AG08395 (cell line): Measurements from ENCODE around the gene EPHB1.

ENCODE experiments used
- DNase-seq: peaks from one replicate; pipeline ENCODE4 v3.0.0; 2012; ENCODE audit warnings: mixed read lengths, low spot score

EPHB1 gene

DNA sequence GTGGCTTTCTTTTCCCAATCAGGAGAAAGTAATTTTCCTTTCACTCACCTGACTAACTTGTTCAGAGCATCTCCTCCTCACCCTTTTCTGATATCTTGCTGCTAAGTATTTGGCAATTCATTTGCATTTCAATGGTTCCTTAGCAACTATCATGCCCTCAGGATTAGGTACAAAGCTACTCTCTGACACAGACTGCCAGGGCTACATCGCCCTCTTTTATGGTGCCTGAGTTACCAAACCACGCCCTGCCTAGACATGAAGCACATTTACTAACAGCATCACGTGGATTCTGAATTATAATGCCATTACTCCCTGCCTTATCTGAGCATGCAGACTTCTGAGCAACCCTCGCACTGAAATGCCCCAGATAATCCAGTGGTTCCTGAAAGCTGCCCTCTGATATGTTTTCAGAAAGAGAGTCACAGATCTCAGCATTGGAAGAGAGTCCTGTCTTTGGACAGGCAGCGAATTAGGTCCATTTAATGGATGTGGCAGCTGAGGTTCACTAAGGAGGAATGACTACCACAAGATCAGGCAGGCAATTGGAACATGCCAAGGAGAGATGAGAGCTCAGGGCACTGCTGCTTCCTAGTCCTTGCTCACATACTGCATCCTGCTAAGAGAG, 14.5 kb downstream of the EPHB1 start:
- DNase-seq, result no peak

DNA sequence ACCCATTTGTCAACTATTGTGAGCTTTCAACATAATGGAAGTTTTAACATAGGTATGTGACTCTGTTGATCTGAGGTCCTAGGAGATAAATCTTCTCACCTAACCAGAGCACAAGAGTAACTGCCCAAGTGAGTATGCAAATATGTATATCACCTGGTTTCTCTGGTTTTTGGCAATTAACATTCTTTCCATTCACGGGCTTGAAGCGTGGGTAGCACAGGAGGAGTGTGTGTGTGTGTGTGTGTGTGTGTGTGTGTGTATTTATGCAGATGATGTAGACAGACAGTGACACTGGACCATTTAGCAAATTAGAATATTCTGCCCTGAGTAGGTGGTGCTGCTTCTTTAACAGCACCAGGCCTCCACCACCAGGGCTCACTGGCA, 15.0 kb downstream of the EPHB1 start:
- no peak for DNase-seq

DNA sequence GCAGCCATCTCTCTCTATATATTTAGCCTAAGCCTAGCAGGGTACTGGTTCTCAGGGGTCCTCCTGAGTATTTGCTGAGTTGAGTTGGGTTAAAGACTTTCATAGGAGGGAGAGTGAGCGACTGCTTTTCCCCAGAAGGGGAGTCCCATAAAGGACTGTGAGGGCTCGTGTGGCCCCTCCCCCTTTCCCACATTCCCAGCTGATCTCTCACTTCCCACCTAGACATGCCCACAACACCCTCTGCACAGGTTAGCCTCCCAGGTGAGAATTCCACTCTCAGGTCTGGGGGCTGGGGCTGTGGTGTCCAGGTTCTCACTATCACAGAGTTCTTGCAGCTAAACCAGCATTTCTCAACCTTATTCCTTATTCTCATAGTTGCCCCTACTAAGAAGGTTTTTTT, 15.8 kb downstream of the EPHB1 start:
- no peak for DNase-seq

DNA sequence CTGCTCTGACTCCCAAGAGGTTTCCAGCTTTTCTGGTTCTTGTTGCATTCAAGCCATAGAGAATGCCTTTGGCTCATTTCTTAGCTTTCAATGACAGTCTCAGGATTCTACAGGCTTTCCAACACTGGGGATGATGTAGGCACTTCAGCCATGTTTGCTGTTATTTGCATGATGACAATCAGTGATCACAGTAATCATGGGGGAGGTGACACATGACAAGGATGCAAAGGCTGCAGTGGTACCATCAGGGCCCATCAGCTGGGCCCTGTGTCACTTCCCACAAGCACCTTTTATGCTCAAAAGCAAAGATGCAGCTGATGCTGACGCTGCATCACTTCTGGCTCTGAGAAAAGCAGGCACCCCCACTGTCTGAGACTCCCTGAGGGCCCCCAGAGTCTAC, 18.6 kb downstream of the EPHB1 start:
- DNase-seq, result no peak

DNA sequence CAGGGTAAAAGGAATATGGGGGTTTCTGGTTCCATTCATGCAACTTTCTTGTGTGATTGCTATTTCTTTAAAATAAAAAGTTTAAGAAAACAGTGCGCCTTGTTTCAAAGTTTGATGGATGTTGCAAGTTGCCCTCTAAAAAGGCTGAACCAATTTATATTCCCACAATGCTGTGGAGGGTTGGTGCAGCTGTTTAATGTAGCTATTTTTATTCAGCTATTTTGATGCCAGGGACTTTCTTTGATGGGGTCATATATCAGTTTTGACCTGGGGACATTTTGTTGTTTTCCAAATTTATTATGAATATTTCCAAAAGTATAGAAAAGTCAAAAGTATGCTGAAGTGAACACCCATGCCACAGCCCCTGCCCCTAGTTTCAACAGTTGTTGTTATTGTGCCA, 20.5 kb downstream of the EPHB1 start:
- DNase-seq, result no peak

DNA sequence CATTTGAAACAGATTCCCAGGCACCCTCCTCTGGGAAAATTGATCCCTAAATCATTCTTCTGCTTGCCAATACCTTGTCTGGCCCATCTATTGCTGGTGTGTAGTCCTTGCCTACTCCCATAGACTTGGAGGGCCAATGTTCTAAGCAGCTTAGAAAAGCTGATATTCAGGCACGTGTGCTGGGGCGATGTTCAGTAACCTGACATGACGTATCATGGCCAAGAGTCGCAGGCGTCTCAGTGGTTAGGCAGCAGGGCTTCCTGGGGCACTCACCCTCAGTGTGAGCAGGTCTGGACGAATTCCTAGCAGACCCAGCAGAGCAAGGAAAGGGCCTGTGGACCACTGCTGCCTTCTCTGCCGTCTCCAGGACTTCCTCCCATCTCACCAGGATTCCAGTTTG, 21.6 kb downstream of the EPHB1 start:
- no peak for DNase-seq

DNA sequence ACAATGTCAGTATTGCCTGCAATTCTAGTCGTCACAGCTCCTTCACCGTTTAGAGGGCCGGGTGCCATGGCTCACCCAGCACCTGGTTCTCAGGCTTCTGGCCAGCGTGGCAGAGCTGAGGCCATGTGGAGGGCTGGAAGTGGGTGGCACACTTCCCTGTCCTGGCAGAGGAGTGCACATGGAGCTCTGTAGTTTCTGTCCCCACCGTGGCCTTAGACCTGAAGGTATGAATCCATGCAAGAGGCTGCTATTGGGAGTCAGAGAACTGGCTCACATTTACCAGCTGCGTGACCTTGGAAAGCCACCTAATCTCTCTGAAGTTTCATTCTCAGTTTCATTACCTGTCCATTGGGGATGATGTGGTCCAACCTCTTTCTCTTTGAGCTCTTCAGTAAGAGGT, 22.2 kb downstream of the EPHB1 start:
- no peak for DNase-seq

DNA sequence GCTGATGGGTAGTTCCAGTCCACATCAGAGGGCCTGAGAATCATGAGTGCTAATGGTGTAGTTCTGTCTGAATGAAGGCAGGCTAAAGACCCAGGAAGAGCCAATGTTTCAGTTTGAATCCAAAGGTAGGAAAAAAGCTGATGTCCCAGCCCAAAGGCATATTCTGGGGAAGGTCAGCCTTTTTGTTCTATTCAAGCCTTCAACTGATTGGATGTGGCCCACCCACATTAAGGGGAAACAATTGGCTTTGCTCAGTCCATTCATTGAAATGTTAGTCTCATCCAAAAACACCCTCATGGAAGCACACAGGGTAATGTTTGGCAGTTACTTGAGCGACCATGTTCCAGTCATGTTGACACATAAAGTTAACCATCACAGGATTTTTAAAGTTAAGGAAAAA, 25.9 kb downstream of the EPHB1 start:
- no peak for DNase-seq

DNA sequence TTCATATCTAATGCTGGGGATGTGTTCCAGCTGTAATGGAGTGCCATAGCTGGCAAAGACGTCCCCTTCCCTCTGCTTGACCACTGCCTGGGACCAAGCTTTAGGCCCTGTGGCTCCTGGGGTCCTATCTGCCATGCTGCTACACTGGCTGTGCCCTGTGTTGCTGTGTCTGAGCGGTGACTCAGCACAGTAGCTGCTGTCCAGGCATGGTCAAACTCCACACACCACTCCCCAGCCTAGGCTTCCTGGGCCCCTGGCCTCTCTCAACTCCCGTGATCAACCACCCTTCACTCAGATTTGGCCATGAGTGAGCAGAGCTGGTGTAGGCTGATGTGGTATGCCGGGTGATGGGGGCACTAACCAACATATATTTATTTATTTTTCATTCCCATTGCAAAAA, 27.0 kb downstream of the EPHB1 start:
- DNase-seq, result no peak

DNA sequence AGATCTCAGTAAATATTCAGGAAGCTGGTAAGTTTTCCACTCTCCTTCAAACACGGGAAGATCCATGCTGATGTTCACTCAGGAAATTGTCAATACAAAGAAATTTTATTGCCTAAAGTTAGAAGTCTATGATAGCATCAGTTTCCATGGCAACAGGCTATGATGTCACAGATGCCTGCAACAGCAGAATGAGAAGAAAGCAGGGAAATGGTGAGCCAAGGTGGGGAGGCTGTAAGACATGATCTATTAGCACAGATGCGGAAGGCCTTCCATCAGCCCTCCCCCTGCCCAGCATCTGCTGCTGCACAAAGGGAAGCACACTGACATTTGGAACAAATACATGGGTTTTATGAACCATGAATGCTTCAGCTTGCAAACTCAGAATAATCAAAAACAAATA, 28.6 kb downstream of the EPHB1 start:
- DNase-seq, result no peak

DNA sequence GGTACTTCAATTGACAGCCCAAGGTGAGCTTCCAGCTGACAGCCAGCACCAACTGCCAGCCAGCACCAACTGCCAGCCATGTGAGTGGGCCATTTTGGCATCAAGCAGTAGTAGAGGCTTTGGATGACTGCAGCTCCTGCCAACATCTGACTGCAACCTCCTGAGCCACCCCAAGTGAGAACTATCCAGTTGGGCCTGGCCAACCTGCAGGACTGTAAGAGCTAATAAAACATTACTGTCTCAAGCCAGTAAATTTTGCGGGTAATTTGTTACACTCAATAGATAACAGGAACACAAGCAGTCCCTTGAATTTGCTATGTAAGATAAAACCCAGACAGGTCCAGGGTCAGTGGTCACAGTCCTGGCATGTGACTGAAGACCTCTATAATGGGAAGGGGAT, 29.7 kb downstream of the EPHB1 start:
- no peak for DNase-seq

DNA sequence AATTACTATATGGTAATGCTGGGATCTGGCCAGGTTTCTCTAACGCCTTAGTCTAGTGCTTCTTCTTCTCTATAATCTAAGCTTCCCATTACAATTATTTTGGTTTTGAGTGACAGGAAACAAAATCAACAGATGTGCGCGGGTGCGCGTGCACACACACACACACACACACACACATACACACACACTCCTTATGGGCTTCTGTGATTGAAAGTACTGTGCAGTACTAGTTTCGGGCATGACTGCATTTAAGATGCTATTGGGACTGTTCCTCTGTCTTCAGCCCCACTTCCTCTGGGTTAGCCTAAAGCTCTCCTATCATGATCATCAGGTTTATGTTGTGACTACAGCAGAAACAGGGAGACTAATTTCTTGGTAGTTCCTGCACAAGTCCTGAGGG, 32.2 kb downstream of the EPHB1 start:
- no peak for DNase-seq

DNA sequence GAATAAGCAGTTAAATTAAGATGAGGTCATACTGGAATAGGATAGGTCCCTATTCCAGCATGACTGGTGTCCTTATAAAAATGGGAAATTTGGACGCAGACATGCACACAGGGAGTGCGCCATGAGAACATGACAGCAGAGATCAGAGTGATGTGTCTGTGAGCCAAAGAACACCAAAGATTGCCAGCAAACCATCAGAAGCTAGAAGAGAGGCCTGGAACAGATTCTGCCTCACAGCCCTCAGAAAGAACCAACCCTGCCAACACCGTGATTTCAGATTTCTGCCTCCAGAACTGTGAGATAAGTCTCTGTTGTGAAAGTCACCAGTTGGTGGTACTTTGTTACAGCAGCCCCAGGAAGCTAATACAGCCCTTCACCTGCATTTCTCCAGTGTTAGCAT, 34.7 kb downstream of the EPHB1 start:
- no peak for DNase-seq

DNA sequence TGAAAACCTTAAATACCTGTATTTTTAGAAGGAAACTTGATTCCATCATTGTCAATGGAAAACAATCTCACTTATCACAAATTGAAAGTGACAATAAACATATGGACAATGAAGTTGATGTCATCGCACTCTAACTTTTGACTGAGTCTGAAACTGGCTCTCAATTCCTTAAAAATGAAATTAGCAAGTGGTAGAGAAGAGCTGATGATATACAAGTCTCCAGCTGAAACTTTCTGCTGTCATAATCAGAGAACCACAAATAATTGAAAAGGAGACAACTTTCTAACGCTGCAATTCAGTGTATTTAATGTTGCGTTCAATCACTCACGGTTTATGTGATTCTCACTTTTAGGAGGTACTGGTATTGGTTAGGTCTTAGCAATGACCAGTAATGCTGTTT, 37.5 kb downstream of the EPHB1 start:
- DNase-seq, result no peak

DNA sequence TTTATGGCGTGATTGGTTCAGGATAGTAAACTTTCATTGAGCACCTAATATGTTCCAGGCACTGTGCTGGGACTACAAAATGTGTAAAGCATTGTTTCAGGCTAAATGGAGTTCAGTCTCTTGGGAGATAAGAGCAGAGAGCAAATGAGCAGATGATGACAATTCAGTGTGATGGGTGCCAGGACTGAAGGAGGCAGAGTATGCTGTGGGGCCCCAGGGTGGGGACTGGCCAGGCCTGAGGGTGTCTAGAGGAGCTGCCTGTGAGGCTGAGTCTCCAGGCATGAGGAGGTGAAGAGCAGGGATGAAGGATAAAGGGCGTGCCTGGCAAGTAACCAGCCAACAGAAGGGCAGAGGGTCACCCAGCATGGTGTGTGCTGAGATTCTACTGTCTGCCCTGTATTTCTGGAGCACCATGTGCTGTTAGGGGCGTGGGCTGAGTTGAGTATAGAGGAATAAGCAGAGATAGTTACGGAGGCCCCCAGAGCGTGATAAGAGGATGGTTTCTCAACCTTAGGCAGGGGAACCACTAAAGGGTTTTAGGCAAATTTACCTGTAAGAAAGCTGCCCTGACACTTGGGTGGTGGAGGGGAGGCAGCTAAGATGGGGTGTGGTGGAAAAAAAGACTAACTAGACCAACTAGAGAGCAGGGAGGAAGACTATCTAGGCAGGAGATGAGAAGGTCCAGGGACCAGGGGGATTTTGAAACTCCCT, 38.5 kb downstream of the EPHB1 start:
- DNase-seq, result no peak

DNA sequence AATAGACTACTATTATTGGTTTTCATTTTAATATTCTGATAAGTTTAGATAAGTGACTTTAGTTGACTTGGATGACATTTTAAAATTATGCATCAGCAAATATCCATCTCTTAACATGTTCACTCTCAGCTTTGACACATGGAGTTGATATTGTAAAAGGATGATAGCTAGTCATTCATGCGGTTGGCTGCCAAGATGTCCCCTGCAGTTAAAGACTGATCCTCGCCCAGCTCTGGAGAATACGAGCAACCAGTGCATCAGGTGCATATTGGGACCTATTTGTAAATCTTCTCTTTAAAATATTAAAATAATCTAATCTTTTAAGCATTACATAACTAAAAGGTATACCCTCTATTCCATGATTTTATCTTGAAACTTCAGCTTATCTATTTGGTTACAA, 41.9 kb downstream of the EPHB1 start:
- DNase-seq, result no peak

DNA sequence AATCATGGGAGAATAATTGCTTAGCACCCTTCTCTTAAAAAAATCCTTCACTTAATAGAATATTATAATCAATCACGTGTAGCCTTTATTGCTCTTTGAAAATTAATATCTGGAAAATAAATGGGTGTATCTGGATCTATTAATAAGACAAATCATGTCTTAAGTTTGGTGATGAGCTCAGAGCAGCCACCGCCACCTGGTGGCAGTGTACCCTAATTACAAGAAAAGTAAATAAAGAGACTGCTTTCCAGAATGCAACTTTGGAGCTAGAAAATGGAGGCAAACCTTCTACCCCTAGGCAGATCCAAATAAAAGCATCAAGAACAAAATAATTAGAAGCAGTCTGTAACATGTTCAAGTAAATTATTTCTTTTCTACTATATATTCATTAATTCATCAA, 43.5 kb downstream of the EPHB1 start:
- DNase-seq, result no peak

DNA sequence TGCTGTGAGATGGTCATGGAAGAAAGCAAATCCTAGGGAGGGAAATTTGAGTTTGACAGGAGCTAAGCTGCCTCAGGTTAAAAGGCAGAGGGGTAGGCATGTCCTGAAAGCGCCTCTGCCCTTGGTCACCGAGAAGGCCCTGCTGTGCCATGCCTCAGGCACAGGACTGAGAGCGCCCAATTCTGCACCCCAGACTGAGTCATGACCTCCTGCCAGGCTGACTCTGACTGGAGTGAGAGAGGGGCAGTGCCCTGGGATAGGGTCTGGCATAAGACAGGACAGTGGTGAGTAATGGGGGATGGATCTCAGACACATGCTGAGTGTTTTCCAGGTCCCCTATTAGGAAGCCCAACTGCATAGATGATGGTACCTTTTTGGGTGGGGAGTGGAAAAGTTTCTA, 44.4 kb downstream of the EPHB1 start:
- no peak for DNase-seq

DNA sequence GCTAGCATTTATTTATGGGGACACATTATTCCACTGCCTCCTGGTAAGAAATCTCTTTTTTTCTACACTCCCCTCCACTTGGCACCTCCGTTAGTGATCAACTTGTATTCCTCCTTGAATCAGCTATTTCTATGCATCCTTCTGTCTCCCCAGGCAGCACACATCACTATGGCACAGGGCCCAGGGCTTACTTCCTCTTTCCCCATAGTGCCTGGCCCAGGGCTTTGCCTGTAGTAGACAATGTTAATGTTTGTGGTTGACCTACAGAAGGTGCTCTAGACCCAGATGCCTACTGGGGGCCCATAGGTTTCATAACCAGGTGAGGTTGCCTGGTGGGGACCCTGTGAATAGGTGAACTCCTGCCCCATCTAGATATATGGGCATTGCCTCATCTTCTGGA, 44.9 kb downstream of the EPHB1 start:
- no peak for DNase-seq

DNA sequence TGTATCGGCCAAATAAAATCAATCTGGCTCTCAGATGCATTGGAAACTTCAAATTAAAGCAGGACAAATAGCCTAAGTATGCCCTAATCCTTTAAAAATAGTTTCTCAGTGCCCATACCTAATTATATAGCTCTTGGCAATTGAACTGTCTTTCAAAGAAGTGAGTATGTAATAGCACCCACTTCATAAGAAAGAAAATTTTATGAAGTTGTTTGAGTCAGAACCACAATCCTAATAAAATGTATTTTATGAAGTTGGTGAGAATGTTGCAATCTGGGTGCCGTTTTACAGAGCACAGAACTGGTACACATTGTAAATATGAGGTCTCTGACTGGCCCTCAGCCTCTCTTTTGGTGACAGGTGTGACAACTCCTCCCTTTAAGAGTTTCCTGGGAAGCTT, 45.4 kb downstream of the EPHB1 start:
- no peak for DNase-seq

DNA sequence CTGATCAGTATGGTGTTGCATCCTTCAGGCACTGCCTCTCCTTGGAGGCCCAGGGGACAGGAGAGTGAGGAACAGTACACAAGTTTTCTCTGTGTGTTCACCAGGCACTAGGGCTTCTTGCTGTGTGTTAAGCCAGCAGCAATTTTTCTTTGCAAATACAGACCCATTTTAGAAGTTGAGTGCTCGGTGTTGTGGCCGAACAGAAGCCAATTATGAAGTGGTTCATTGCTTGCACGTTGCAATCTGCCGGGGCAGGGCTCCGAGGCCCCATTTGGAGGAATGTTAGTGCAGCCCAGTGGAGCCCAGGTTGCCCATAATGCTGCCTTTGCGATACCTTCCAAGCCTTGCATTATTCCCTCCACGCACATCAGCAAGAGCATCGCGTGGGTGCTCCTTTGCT, 51.0 kb downstream of the EPHB1 start:
- DNase-seq, result no peak

DNA sequence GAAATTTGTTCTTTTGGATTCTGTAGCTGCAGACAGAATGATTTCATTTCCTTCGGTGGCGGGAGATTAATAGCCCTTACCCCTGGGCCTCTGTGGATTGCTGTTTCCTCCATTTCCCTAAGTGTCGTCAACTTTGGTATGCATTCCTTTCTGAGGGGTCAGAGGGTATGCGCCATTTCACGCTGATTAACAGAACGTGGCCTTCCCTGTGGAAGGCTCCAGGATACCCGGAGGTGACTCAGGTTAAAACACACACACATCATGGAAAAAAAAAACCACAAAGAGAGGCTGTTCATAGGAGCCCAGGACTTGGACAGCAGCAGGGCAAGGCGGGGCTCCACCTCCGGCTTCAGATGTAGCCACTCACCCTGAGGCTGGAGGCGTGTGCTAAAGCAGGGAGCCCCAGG, 51.9 kb downstream of the EPHB1 start:
- peak; percentile 95 for DNase-seq

DNA sequence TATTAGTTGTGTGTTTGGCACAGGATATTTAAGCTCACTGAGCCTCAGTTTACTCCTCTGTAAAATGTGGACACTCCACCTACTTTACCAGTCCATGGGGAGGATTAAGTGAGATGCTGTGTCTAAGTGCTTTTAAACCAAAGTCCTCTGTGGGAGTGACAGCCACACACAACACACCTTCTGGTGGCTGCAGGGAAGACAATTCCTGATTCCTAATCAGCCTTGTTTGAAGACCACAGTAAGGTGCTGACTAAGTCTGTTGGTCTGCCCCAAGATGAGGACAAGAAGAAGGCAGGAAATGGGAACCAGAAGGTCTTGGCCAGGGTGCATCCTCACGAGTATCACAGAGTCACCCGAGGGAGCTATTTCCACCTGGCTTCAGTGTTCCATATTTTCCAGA, 52.3 kb downstream of the EPHB1 start:
- no peak for DNase-seq

DNA sequence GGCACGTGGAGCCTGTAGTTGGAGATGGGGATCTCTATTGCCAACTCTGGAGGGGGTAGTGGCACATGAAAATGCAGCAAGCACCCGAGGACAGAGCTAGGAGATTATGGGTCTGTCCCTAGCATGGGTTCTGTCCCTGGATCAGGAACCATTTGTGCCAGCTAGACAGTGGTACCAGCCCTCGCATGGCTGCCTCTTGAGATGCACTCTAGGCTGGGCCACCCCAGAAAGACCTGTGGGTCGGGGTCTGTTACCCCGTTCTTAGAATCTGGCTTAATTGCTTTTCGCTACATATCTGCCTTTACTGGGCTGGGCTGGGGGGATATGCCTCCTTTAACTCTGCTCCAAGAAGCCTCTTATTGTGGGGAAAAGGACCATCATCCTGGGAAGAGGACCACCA, 54.5 kb downstream of the EPHB1 start:
- DNase-seq, result no peak
